ENCODE measurements around the gene ZMYND10.

The ZMYND10 gene

GRCh38 chr3:50300681-50301254, 44.8 kb downstream of the ZMYND10 start:
- no peak for DNase-seq

- DNase-seq: peak; percentile 60
Observed at GRCh38 chr3:50299929-50300680, 45.4 kb downstream of the ZMYND10 start.

- DNase-seq: no peak
Observed at GRCh38 chr3:50299638-50299928, 45.9 kb downstream of the ZMYND10 start.

GRCh38 chr3:50298836-50299637, 46.5 kb downstream of the ZMYND10 start, which contains the start of the genes HYAL3 and NAA80:
Gene HYAL3, minus strand, starts transcription at chr3:50299405. Its CDS starts 3,803 bp downstream, at chr3:50295602.
Gene NAA80, minus strand, starts transcription at chr3:50299405. Its CDS starts 1,942 bp downstream, at chr3:50297463.
- peak; percentile 99 for DNase-seq

GRCh38 chr3:50297896-50298725, 47.4 kb downstream of the ZMYND10 start:
- DNase-seq: no peak

- no peak for DNase-seq
Observed at GRCh38 chr3:50297384-50297775, 48.2 kb downstream of the ZMYND10 start.

GRCh38 chr3:50296721-50297383, 48.7 kb downstream of the ZMYND10 start:
- no peak for DNase-seq

- no peak for DNase-seq
Observed at GRCh38 chr3:50295553-50296431, 49.7 kb downstream of the ZMYND10 start.

- DNase-seq: no peak
Observed at GRCh38 chr3:50294492-50295403, 50.8 kb downstream of the ZMYND10 start.

GRCh38 chr3:50294089-50294488, 51.4 kb downstream of the ZMYND10 start:
- no peak for DNase-seq

- no peak for DNase-seq
Observed at GRCh38 chr3:50293079-50293801, 52.3 kb downstream of the ZMYND10 start.

- DNase-seq: peak; percentile 96
Observed at GRCh38 chr3:50292159-50293078, 53.1 kb downstream of the ZMYND10 start, which contains the start of gene IFRD2. Gene IFRD2, minus strand, starts transcription at chr3:50292429. Its CDS starts 155 bp downstream, at chr3:50292274.
